K562 (cell line): ENCODE results near the gene AMFR. TPM values are rescaled to one million over a fixed set of nuclear protein-coding genes. Genes with fewer than 3 reads are reported as not detected.

Experiments
- BRF1 ChIP-seq: IDR thresholded peaks from 3 replicates; pipeline ENCODE4 v1.6.1; 2011; ENCODE audit warnings: borderline replicate concordance, mild to moderate bottlenecking; ENCODE audit not compliant: insufficient read length; ENCODE audit errors: extremely low read depth
- CREM ChIP-seq: IDR thresholded peaks from 2 replicates; pipeline ENCODE4 v1.6.1; 2014; ENCODE audit warnings: antibody characterized with exemption, low read depth
- HMGXB4 ChIP-seq: sonication (generic); formaldehyde crosslinking; IDR thresholded peaks from 2 replicates; pipeline ENCODE4 v1.8.1; 2023; ENCODE audit warnings: mild to moderate bottlenecking, missing genetic modification reagents
- KLF16 ChIP-seq: IDR thresholded peaks from 2 replicates; pipeline ENCODE4 v1.6.1; 2016; ENCODE audit warnings: antibody characterized with exemption
- LARP7 ChIP-seq: fragments of 450-650 bp; IDR thresholded peaks from 2 replicates; pipeline ENCODE4 v1.6.1; 2016
- MAFG ChIP-seq: fragments of 450-650 bp; conservative IDR thresholded peaks from 2 replicates; pipeline ENCODE4 v1.6.1; 2016; ENCODE audit warnings: missing genetic modification characterization, missing compliant biosample characterization
- MCM3 ChIP-seq: fragments of 450-650 bp; IDR thresholded peaks from 2 replicates; pipeline ENCODE4 v1.6.1; 2016
- NFIX ChIP-seq: fragments of 250-450 bp; sonication (Bioruptor Pico); IDR thresholded peaks from 2 replicates; pipeline ENCODE4 v1.4.0; 2020; ENCODE audit warnings: low read depth, mild to moderate bottlenecking, moderate library complexity
- POLR2H ChIP-seq: IDR thresholded peaks from 2 replicates; pipeline ENCODE4 v1.6.1; 2016; ENCODE audit warnings: missing genetic modification characterization, low read depth, mild to moderate bottlenecking, control low read depth, missing compliant biosample characterization, moderate library complexity
- REST ChIP-seq, 2 experiments: fragments of 450-650 bp; formaldehyde crosslinking in 1 of 2; IDR thresholded peaks; 2 replicates each; pipeline versions ENCODE4 v1.4.0 to v1.6.1; 2014 to 2020; ENCODE audit warnings: mild to moderate bottlenecking in 2 of 2, borderline replicate concordance in 1 of 2, low read depth in 1 of 2
- RNF2 ChIP-seq: sonication (generic); IDR thresholded peaks from 2 replicates; pipeline ENCODE4 v1.6.1; 2016
- SRF ChIP-seq, 2 experiments: fragments of 250-450, 450-650 bp in 1 of 2; sonication (Bioruptor Pico) in 1 of 2; sonication (generic) in 1 of 2; formaldehyde crosslinking; IDR thresholded peaks; 2 replicates each; pipeline versions ENCODE4 v1.5.0 to v1.5.1; 2020 to 2022; ENCODE audit warnings: mild to moderate bottlenecking in 1 of 2, missing genetic modification reagents in 1 of 2
- ZNF551 ChIP-seq: fragments of 250-450 bp; sonication (Bioruptor Pico); IDR thresholded peaks from 2 replicates; pipeline ENCODE4 v1.5.0; 2021; ENCODE audit warnings: mild to moderate bottlenecking, moderate library complexity
- ZNF830 ChIP-seq: fragments of 250-450 bp; sonication (Bioruptor Pico); IDR thresholded peaks from 2 replicates; pipeline ENCODE4 v1.5.0; 2021; ENCODE audit warnings: mild to moderate bottlenecking
- polyA plus RNA-seq, 8 experiments: library from polyadenylated mRNA; depleted of rRNA in 4 of 8; stranded (reverse) in 5 of 8; unstranded in 3 of 8; fragments of >200 nt; fragmentation: Nextera tagmentation in 2 of 8; fragmentation: Illumina TruSeq in 1 of 8; extraction: Ambion mirVana in 2 of 8; extraction: Trizol in 1 of 8; gene quantifications; 2 replicates each; pipeline versions ENCODE4 v1.2.1 to v1.2.3, GENCODE V29; 2011 to 2014; ENCODE audit warnings: inconsistent platforms in 1 of 8, missing spikeins in 1 of 8
- total RNA-seq, 7 experiments: library from RNA; depleted of rRNA in 6 of 7; stranded (reverse); fragments of >200 nt in 6 of 7; fragmentation: Illumina TruSeq in 2 of 7; extraction: Trizol in 2 of 7; gene quantifications; 2 replicates each; pipeline versions ENCODE4 v1.2.1 to v1.2.3, GENCODE V29; 2011 to 2021; ENCODE audit warnings: low replicate concordance in 1 of 7
- TF ChIP-seq, protein P1 (sequence below): fragments of 150-350 bp; IDR thresholded peaks from 2 replicates; pipeline ENCODE4 v1.6.1; 2014; ENCODE audit warnings: low read depth, mild to moderate bottlenecking, low read length, borderline replicate concordance

AMFR gene
- total and polyA plus RNA-seq, 9 of the 15 experiments (the other 6 are each of a cell fraction or from before 2014, with no cell fraction given): 15.6 to 113 (median 58.4) TPM

- TF ChIP-seq SRF (CRISPR knock-in tag; IDR thresholded peaks at IDR 0.05) (no peak), RNF2 (0 out of 2 replicates have a peak, but pooled peaks have one; percentile 31), POLR2H (tag) (no peak), HMGXB4 (no peak), NFIX (CRISPR knock-in tag) (no peak), MCM3 (no peak), CREM (peak; percentile 50), KLF16 (0 out of 2 replicates have a peak, but pooled peaks have one; percentile 51), REST (IDR thresholded peaks at IDR 0.05; ENCODE audit: borderline replicate concordance) (peak; percentile 91), REST (CRISPR knock-in tag; IDR thresholded peaks at IDR 0.05; ENCODE audit: low read depth) (no peak), ZNF551 (CRISPR knock-in tag) (no peak), ZNF830 (no peak), LARP7 (no peak), MAFG (no peak), BRF1 (no peak)
- TF ChIP-seq, protein P1, sequence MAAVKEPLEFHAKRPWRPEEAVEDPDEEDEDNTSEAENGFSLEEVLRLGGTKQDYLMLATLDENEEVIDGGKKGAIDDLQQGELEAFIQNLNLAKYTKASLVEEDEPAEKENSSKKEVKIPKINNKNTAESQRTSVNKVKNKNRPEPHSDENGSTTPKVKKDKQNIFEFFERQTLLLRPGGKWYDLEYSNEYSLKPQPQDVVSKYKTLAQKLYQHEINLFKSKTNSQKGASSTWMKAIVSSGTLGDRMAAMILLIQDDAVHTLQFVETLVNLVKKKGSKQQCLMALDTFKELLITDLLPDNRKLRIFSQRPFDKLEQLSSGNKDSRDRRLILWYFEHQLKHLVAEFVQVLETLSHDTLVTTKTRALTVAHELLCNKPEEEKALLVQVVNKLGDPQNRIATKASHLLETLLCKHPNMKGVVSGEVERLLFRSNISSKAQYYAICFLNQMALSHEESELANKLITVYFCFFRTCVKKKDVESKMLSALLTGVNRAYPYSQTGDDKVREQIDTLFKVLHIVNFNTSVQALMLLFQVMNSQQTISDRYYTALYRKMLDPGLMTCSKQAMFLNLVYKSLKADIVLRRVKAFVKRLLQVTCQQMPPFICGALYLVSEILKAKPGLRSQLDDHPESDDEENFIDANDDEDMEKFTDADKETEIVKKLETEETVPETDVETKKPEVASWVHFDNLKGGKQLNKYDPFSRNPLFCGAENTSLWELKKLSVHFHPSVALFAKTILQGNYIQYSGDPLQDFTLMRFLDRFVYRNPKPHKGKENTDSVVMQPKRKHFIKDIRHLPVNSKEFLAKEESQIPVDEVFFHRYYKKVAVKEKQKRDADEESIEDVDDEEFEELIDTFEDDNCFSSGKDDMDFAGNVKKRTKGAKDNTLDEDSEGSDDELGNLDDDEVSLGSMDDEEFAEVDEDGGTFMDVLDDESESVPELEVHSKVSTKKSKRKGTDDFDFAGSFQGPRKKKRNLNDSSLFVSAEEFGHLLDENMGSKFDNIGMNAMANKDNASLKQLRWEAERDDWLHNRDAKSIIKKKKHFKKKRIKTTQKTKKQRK: no peak
These were observed 107.1 kb downstream of the AMFR start (continued) for GRCh38 chr16:56317998-56318826.
